GM19452 (cell line): ENCODE results near the gene ERC2.

ENCODE experiments used
- ATAC-seq: cut with Tn5 transposase; IDR thresholded peaks from one replicate; pipeline ENCODE4 v1.9.1; 2021; ENCODE audit not compliant: unreplicated experiment

ERC2 gene

GRCh38 chr3:55805169-55805568 is 663.1 kb downstream of the ERC2 start:
- no peak for ATAC-seq

- ATAC-seq: no peak
Observed at GRCh38 chr3:55804170-55805095, 663.8 kb downstream of the ERC2 start.

DNA sequence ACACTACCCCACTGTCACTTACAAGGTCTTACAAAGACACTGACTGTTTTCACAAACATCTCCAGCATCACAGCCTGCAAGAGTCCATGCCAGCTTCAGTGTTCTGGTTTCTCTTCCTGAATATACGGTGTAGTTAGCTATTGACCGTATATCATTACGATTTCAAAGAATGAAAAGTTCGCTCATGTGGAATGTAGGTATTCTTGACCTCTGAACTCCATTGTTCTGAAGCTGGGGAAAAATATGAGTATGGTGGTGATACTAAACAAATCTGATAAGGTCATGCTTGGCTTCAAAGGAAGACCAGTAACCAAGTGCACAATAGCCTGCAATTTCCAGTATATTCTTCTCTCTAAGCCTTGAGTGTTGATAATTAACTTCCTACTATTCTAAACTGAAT is 665.5 kb downstream of the ERC2 start:
- no peak for ATAC-seq

DNA sequence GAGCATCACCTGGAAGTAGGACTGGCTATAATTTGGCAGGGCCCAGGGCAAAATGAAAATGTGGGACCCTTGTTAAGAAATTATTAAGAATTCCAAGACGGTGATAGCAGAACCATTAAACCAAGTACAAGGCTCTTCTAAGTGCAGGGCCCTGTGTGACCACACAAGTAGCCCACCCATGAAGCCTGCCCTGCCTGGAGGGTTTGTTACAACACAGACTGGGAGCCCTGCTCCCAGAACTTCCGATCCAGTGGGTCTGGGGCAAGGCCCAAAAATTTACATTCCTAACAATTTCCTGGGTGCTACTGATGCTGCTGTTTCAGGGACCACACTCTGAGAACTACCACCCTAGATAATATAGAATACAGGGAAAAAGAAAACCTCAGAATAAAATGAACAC is 666.6 kb downstream of the ERC2 start:
- no peak for ATAC-seq

DNA sequence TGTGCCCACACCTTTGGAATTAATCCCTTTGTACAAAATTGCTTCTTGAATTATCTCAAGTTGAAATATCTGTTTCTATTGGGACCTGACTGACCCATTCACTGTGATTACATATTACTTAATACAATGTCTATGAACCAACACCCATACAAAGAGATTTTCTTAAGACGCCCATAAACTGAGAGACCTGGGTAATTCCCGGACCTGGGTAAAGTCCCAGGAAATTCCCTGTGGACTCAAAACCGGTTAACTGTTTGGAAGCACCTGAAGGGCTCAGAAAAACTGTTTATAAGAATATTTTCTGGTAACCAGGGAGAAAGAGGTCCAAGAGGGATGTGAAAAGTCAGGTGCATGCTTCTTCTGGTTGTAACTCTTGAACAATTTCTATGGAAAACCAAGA is 667.2 kb downstream of the ERC2 start:
- no peak for ATAC-seq

- no peak for ATAC-seq
Observed at GRCh38 chr3:55797775-55798174, 670.5 kb downstream of the ERC2 start.

GRCh38 chr3:55797084-55797483 is 671.2 kb downstream of the ERC2 start:
- no peak for ATAC-seq

DNA sequence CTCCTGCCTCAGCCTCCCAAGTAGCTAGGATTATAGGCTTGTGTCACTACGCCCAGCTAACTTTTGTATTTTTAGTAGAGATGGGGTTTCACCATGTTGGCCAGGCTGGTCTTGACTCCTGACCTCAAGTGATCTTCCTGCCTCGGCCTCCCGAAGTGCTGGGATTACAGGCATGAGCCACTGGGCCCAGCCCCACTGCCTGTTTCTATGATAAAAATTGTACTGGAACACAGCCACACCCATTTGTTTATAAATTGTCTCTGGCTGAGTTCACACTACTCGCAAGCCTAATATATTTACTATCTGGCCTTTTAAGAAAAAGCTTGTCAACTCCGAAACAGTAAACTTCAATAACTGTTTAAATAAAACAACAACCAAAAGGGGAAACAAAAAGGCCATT is 671.7 kb downstream of the ERC2 start:
- no peak for ATAC-seq

DNA sequence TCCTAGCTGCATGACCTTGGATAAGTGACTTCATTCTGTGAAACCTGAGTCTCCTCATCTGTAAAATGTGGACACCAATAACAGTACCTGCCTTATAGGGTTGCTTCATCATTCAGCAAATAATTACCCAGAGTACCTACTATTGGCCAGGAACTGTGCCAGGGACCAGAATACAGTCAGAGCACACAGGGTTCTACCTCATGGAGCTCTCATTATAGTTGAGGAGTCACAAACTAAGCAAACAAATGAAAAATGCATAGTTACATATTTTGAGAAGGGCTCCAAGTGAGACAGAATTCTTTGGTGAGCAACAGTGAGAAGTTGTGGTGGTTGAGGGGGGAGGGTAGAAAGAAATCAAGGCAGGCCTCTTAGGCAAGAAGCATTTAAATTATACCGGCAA is 672.5 kb downstream of the ERC2 start:
- ATAC-seq: no peak

DNA sequence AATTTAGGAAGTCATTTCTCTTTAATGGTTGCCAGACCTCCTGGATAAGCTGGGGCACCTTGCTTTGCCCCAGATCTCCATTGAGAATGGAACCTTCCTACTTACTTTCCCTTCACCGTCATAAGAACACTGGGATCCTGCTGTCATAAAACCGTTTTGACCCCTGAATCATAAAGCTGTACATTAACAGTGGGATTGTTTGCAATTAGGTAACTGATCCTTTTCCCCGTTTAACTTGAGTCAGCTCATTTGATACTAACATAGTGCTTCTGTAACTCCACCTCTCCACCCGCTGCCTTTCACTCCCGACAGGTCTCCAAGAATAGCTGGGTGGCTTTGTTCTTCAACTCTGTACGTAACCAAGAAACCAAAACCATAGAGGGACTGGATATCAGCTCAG is 673.0 kb downstream of the ERC2 start:
- ATAC-seq: no peak

DNA sequence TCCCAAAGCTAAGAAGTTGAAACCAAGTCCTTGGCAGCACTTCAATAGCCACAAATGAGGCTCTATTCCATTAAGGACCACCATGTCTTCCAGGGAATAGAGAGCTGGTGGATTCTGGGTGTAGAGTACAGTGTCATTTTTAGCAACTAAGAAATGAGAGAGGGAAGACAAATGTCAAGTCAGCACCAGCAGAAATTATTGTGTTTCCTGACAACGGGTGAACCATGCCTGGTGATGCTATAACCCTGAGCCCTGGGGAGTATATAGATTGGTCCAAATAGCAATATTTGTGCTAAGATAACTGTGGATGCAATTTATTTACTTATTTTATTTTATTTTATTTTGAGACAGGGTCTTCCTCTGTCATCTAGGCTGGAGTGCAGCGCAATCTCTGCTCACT is 675.5 kb downstream of the ERC2 start:
- ATAC-seq: no peak

DNA sequence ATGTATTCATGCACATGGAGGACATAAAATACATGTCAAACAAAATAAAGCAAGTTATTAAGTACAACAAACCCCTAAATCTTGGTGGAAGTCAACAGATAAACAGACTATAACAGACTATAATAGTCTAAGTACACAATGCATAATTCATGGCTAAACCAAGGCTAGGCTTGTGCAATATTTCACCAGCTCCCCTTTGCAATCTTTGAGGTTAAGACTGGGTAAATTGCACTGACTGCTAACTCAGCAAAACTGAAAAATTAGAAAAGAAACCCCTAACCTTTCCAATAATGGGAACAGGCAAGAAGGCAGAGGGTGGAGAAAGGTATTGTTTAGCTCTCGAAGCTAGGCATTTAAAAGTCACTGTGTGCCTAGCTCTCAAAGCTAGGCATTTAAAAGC is 676.3 kb downstream of the ERC2 start:
- no peak for ATAC-seq

GRCh38 chr3:55790596-55791350 is 677.5 kb downstream of the ERC2 start:
- no peak for ATAC-seq

DNA sequence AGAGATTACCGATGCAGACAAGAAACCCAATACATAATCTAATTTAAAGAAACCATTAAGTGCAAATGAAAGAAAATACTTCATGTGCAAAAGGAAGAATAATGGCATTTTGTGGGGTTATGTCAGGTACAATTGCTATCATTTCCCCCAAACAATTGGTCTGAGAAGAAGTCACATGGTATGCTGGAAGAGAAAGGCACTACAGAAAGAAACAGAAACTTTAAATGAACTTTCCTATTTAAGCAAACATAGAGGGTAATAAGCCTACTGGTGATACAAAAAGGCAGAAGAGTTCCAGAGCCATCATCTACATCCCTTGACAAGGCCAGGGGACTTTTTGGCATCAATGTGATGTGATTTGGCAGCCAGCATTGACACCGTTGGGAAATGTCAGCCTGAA is 678.8 kb downstream of the ERC2 start:
- no peak for ATAC-seq

GRCh38 chr3:55782807-55783206 is 685.5 kb downstream of the ERC2 start:
- ATAC-seq: no peak

- ATAC-seq: no peak
Observed at GRCh38 chr3:55782351-55782750, 685.9 kb downstream of the ERC2 start.

DNA sequence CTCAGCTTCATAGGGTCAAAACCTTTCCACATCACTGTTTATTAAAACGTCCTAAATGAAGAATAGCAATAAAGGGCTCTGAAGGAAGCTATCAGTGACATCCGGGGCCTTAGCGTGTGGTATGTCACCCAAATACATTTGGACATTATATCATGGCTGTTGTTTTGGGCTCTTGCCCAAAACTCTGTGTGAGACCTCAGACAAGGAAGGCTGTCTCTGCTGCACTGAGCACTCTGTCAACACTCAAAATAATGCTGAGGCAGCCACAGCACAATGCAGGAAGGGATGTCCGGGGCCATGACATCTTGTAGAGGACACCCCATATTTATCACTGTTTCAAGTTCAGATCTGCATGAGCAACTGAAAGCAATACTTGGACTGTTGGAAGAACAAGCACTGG is 687.4 kb downstream of the ERC2 start:
- ATAC-seq: no peak

- no peak for ATAC-seq
Observed at GRCh38 chr3:55779543-55779942, 688.7 kb downstream of the ERC2 start.

GRCh38 chr3:55775366-55776154 is 692.7 kb downstream of the ERC2 start:
- ATAC-seq: no peak

- no peak for ATAC-seq
Observed at GRCh38 chr3:55774856-55775255, 693.4 kb downstream of the ERC2 start.

DNA sequence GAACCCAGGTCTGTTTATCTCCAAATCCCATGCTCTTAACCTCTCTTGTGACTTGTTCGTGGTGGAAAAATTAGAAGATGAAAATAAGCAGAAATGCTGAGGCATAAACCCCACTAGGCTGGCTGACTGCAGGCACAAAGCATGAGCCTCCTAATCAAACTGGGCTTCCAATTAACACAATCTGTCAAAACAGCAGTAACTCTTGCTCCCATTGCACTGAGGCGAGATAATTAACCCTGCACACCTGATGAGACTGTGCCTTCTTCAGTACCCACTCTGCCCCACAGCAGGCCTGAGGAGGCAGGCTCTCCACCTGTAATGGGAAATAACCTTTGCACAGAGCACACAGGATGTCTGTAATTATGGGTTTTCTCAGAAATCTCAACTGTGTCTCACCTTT is 696.8 kb downstream of the ERC2 start:
- ATAC-seq: no peak

DNA sequence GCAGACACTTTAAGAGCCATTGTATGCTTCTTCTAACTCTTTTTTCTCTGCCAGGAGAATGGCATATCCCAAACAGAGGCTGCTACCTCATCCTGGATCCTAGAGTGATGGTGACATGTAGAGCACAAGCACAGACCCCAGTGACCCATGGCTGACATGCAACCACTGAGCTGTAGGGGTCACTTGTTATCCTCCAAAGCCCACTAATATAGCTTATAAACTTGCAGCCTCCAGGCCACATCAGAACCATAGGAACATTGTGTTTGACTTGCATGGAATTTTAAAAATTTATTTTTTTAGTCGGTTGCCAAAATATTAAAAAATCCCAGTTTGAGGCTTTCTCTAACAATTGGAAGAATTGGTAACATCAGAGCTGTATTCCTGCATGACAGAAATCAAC is 698.2 kb downstream of the ERC2 start:
- no peak for ATAC-seq
